Tibial nerve (tissue), 4 donors: ENCODE measurements around the gene UBE2I.

Source experiments
- EP300 ChIP-seq, 2 donors: sonication (generic); formaldehyde crosslinking; IDR thresholded peaks; one replicate each; pipeline ENCODE4 v1.6.1; 2017; ENCODE audit warnings: antibody characterized with exemption in 2 of 2, mild to moderate bottlenecking in 1 of 2
- POLR2A ChIP-seq, 2 donors: fragments of 450-650 bp; IDR thresholded peaks; one replicate each; pipeline ENCODE4 v1.6.1; 2017; ENCODE audit warnings: antibody characterized with exemption in 2 of 2, mild to moderate bottlenecking in 2 of 2, moderate library complexity in 2 of 2
- TF ChIP-seq, protein P1 (sequence below), 5 experiments: fragments of 200-600 bp in 3 of 5; fragments of 450-650 bp in 2 of 5; sonication (generic) in 3 of 5; IDR thresholded peaks; one replicate each; pipeline ENCODE4 v1.5.1; 2016 to 2019; ENCODE audit warnings: antibody characterized with exemption in 5 of 5, mild to moderate bottlenecking in 3 of 5, moderate library complexity in 2 of 5

DNA sequence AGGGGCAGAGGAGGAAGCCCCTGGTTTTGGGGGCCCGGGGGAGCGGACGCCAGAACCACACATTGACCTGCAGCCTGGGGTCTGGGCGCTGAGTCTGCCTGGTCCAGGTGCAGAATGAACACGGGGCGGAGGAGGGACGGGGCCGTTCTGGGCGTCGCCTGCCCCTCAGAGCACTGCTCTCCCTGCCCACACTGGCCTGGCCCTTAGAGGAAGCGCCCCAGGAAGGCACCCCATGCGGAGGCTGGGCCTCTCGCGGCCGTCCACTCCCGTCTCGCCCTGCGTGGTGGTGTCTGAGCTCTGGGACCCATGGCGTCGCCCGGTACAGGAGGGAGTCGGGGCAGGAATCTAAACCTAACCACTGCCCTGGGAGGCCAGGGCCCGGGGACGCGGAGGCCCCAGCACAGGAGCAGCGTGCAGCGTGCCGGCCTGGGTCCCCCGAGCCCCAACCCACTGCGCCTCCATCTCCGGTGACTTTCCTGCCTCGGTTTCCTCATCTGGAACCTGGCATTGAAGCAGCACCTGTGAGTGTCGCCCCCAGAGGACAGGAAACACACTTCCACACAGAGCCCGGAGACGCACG, 49.2 kb upstream of the UBE2I start:
- TF ChIP-seq, protein P1, sequence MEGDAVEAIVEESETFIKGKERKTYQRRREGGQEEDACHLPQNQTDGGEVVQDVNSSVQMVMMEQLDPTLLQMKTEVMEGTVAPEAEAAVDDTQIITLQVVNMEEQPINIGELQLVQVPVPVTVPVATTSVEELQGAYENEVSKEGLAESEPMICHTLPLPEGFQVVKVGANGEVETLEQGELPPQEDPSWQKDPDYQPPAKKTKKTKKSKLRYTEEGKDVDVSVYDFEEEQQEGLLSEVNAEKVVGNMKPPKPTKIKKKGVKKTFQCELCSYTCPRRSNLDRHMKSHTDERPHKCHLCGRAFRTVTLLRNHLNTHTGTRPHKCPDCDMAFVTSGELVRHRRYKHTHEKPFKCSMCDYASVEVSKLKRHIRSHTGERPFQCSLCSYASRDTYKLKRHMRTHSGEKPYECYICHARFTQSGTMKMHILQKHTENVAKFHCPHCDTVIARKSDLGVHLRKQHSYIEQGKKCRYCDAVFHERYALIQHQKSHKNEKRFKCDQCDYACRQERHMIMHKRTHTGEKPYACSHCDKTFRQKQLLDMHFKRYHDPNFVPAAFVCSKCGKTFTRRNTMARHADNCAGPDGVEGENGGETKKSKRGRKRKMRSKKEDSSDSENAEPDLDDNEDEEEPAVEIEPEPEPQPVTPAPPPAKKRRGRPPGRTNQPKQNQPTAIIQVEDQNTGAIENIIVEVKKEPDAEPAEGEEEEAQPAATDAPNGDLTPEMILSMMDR (IDR thresholded peaks at IDR 0.05), result no peak
- TF ChIP-seq EP300 (IDR thresholded peaks at IDR 0.05) (no peak), POLR2A (IDR thresholded peaks at IDR 0.05) (no peak)
